CD4-positive, alpha-beta memory T cell (primary cell): ENCODE data around the gene INPP4B. TPM values are rescaled to one million over a fixed set of nuclear protein-coding genes. Genes with fewer than 3 reads are reported as not detected.

Source experiments
- CTCF ChIA-PET: fragments of 350-600 bp; sonication (Branson Sonifier 250); formaldehyde crosslinking; loops from one replicate; lab custom pipeline; 2021; ENCODE audit warnings: inconsistent platforms; ENCODE audit not compliant: partially characterized antibody; lab: Charles Lee
- POLR2A ChIA-PET: fragments of 350-600 bp; sonication (Branson Sonifier 250); formaldehyde crosslinking; loops from one replicate; lab custom pipeline; 2021; ENCODE audit not compliant: partially characterized antibody; lab: Charles Lee
- DNase-seq, 5 donors: peaks; one replicate each; pipeline versions ENCODE4 v3.0.0 to v3.0.0-alpha.2; 2020 to 2022; ENCODE audit warnings: mixed read lengths in 1 of 5
- H3K27ac ChIP-seq: one replicate; pipeline ENCODE4 v1.7.0; 2013; ENCODE audit warnings: low read depth, low read length
- H3K27me3 ChIP-seq: 2 replicates; pipeline ENCODE4 v1.7.0; 2013; ENCODE audit warnings: mild to moderate bottlenecking, low read length, moderate library complexity; ENCODE audit not compliant: insufficient read depth
- H3K36me3 ChIP-seq: 2 replicates; pipeline ENCODE4 v1.7.0; 2013; ENCODE audit warnings: mild to moderate bottlenecking, low read length, moderate library complexity; ENCODE audit not compliant: insufficient read depth
- H3K4me1 ChIP-seq: 2 replicates; pipeline ENCODE4 v1.7.0; 2013; ENCODE audit warnings: mild to moderate bottlenecking, low read length, moderate library complexity; ENCODE audit not compliant: insufficient read depth
- H3K4me3 ChIP-seq, 2 donors: one replicate each; pipeline ENCODE4 v1.7.0; 2013; ENCODE audit warnings: low read length in 2 of 2, mild to moderate bottlenecking in 1 of 2
- H3K9me3 ChIP-seq, 2 donors: one replicate each; pipeline ENCODE4 v1.7.0; 2013; ENCODE audit warnings: low read length in 2 of 2, control low read depth in 1 of 2; ENCODE audit not compliant: control insufficient read depth in 1 of 2
- H3K27ac Mint-ChIP-seq, 7 donors: one replicate each; pipeline ENCODE4 v1.8.0; 2020 to 2021; ENCODE audit warnings: mixed read lengths in 7 of 7, mild to moderate bottlenecking in 6 of 7, inconsistent platforms in 3 of 7, moderate library complexity in 3 of 7
- H3K27me3 Mint-ChIP-seq, 2 donors: one replicate each; pipeline ENCODE4 v1.8.0; 2020 to 2021; ENCODE audit warnings: mixed read lengths in 2 of 2
- H3K36me3 Mint-ChIP-seq, 2 donors: one replicate each; pipeline ENCODE4 v1.8.0; 2020 to 2021; ENCODE audit warnings: mixed read lengths in 2 of 2, inconsistent platforms in 1 of 2, mild to moderate bottlenecking in 1 of 2
- H3K4me1 Mint-ChIP-seq, 4 donors: one replicate each; pipeline ENCODE4 v1.8.0; 2020 to 2021; ENCODE audit warnings: mixed read lengths in 4 of 4, mild to moderate bottlenecking in 1 of 4
- H3K4me3 Mint-ChIP-seq, 8 donors: one replicate each; pipeline ENCODE4 v1.8.0; 2020 to 2021; ENCODE audit warnings: mixed read lengths in 8 of 8, mild to moderate bottlenecking in 7 of 8, moderate library complexity in 6 of 8, inconsistent platforms in 3 of 8
- H3K9me3 Mint-ChIP-seq, 8 donors: one replicate each; pipeline ENCODE4 v1.8.0; 2020 to 2021; ENCODE audit warnings: mixed read lengths in 8 of 8, mild to moderate bottlenecking in 5 of 8, inconsistent platforms in 3 of 8, moderate library complexity in 1 of 8
- intact Hi-C: fragments of 100-400 bp; cut with micrococcal nuclease; formaldehyde crosslinking; loops from one replicate; pipeline ENCODE4 v1.15.1; 2023
- polyA plus RNA-seq, 2 donors: library from polyadenylated mRNA; unstranded; fragments of 300-500 nt; fragmentation: Illumina TruSeq; gene quantifications; one replicate each; pipeline ENCODE4 v1.2.3, GENCODE V29; 2021
- total RNA-seq, 2 experiments: library from RNA; stranded (reverse); gene quantifications; one replicate each; pipeline ENCODE4 v1.2.3, GENCODE V29; 2021

The INPP4B gene
- total and polyA plus RNA-seq, 4 experiments from 2014 or later, result 76.7 to 112 (median 80.8) TPM

DNA sequence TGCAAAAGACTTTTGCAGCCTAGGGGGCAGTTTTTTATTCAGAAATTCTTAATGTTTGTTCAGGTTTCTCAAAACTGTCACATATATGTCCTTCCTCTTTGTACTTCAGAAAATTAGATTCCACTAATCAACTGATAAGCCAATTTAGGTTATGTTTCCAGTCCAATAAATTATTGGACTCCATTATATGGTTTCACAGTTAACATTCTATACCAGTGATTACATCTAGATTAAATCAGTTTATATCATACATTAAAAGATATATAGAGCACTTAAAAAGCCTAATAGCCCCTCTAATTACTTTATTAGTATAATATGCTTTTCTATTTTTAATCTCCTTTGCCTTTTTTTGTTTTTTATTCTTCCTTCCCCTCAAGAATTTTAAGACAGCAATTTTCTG lies 434.1 kb downstream of the INPP4B start:
- no peaks in the 10 kb centered on the region for H3K36me3 ChIP-seq
- H3K27me3 ChIP-seq, result no peaks in the 10 kb centered on the region
- intact Hi-C loops, result no loop called here
- no peak for DNase-seq
- CTCF ChIA-PET, result no interaction called here
- no peak overlapping the region for H3K4me3 ChIP-seq
- no peaks in the 10 kb centered on the region for H3K9me3 Mint-ChIP-seq
- no peak overlapping the region for H3K4me3 Mint-ChIP-seq
- H3K27ac ChIP-seq, result no peak overlapping the region
- no peaks in the 10 kb centered on the region for H3K36me3 Mint-ChIP-seq
- H3K4me1 Mint-ChIP-seq, result peaks cover 39 to 71% (median 48%) of the 10 kb centered on the region in 4 donors
- H3K9me3 ChIP-seq, result no peaks in the 10 kb centered on the region
- no peaks in the 10 kb centered on the region for H3K27me3 Mint-ChIP-seq
- H3K4me1 ChIP-seq, result peaks cover 60% of the 10 kb centered on the region
- POLR2A ChIA-PET, result interaction anchor here (1.4 kb wide), 1 partner anchor 45 kb away, joined by 3 read pairs; no protein-coding TSS in a partner anchor
- no peak overlapping the region for H3K27ac Mint-ChIP-seq

- no peaks in the 10 kb centered on the region for H3K27me3 ChIP-seq
- DNase-seq, result no peak
- H3K4me3 ChIP-seq, result no peak overlapping the region
- no peaks in the 10 kb centered on the region for H3K9me3 ChIP-seq
- Mint-ChIP-seq H3K27ac (peak overlapping the region in 4 of 7 donors; percentile 9 to 98 (median 70)), H3K27me3 (no peaks in the 10 kb centered on the region), H3K4me1 (peaks cover 29 to 65% (median 51%) of the 10 kb centered on the region in 4 donors), H3K4me3 (peak overlapping the region in 1 of 8 donors; percentile 21), H3K9me3 (no peaks in the 10 kb centered on the region), H3K36me3 (peaks cover under 1 to 6% of the 10 kb centered on the region in 2 donors)
- H3K36me3 ChIP-seq, result no peaks in the 10 kb centered on the region
- ChIA-PET CTCF (interaction anchor here (1.1 to 6.1 kb wide), 6 partner anchors 9 to 295 kb away, joined by 3 to 96 read pairs (median 14); no protein-coding TSS in a partner anchor), POLR2A (interaction anchor here (0.5 to 10.7 kb wide), 11 partner anchors 9 to 1101 kb away, joined by 3 to 122 read pairs (median 37); no protein-coding TSS in a partner anchor)
- intact Hi-C loops, result loop anchor here (5.0 kb wide), 2 partner anchors 294 to 314 kb away; no protein-coding TSS in a partner anchor
- H3K27ac ChIP-seq, result peak overlapping the region; percentile 72
- peaks cover 48% of the 10 kb centered on the region for H3K4me1 ChIP-seq
Observed at GRCh38 chr4:142408003-142408441, 438.1 kb downstream of the INPP4B start.

- H3K9me3 ChIP-seq, result no peaks in the 10 kb centered on the region
- H3K4me3 ChIP-seq, result peak overlapping the region in 1 of 2 donors; percentile 69
- Mint-ChIP-seq H3K36me3 (peaks cover 4 to 11% of the 10 kb centered on the region in 2 donors), H3K4me1 (peaks cover 28 to 66% (median 48%) of the 10 kb centered on the region in 4 donors), H3K27ac (peak overlapping the region; percentile 93 to 98 (median 95)), H3K4me3 (peak overlapping the region; percentile 83 to 100 (median 98)), H3K9me3 (no peaks in the 10 kb centered on the region), H3K27me3 (no peaks in the 10 kb centered on the region)
- CTCF ChIA-PET, result interaction anchor here (0.6 to 6.1 kb wide), 19 partner anchors 10 to 313 kb away, joined by 3 to 96 read pairs (median 6); no protein-coding TSS in a partner anchor
- DNase-seq, result no peak
- H3K27me3 ChIP-seq, result no peaks in the 10 kb centered on the region
- POLR2A ChIA-PET, result interaction anchor here (0.5 to 10.7 kb wide), 21 partner anchors 8 to 1101 kb away, joined by 3 to 122 read pairs (median 16); no protein-coding TSS in a partner anchor
- H3K36me3 ChIP-seq, result no peaks in the 10 kb centered on the region
- H3K4me1 ChIP-seq, result peaks cover 44% of the 10 kb centered on the region
- peak overlapping the region; percentile 72 for H3K27ac ChIP-seq
- intact Hi-C loops, result loop anchor here (5.0 kb wide), 2 partner anchors 295 to 315 kb away; no protein-coding TSS in a partner anchor
Observed at GRCh38 chr4:142407596-142407995, 438.5 kb downstream of the INPP4B start.

GRCh38 chr4:142406917-142407501 lies 439.1 kb downstream of the INPP4B start:
- H3K27ac Mint-ChIP-seq, result peak overlapping the region; percentile 93 to 98 (median 95)
- Histone ChIP-seq H3K4me3 (peak overlapping the region; percentile 43 to 69), H3K27me3 (no peaks in the 10 kb centered on the region), H3K4me1 (peaks cover 43% of the 10 kb centered on the region), H3K36me3 (no peaks in the 10 kb centered on the region), H3K9me3 (no peaks in the 10 kb centered on the region), H3K27ac (peak overlapping the region; percentile 72)
- POLR2A ChIA-PET, result interaction anchor here (0.7 to 10.7 kb wide), 29 partner anchors 7 to 313 kb away, joined by 3 to 122 read pairs (median 7); no protein-coding TSS in a partner anchor
- DNase-seq, result peak in 4 of 5 donors; percentile 50 to 65 (median 60)
- peak overlapping the region; percentile 83 to 100 (median 98) for H3K4me3 Mint-ChIP-seq
- CTCF ChIA-PET, result interaction anchor here (0.6 to 6.1 kb wide), 26 partner anchors 10 to 313 kb away, joined by 3 to 96 read pairs (median 4); no protein-coding TSS in a partner anchor
- peaks cover 10 to 16% of the 10 kb centered on the region in 2 donors for H3K36me3 Mint-ChIP-seq
- no peaks in the 10 kb centered on the region for H3K9me3 Mint-ChIP-seq
- peaks cover 25 to 67% (median 43%) of the 10 kb centered on the region in 4 donors for H3K4me1 Mint-ChIP-seq
- no peaks in the 10 kb centered on the region for H3K27me3 Mint-ChIP-seq
- intact Hi-C loops, result loop anchor here (5.0 kb wide), 2 partner anchors 295 to 315 kb away; no protein-coding TSS in a partner anchor

GRCh38 chr4:142406499-142406835 lies 439.6 kb downstream of the INPP4B start:
- no peaks in the 10 kb centered on the region for H3K9me3 ChIP-seq
- Mint-ChIP-seq H3K36me3 (peaks cover 15 to 21% of the 10 kb centered on the region in 2 donors), H3K27me3 (no peaks in the 10 kb centered on the region), H3K27ac (peak overlapping the region; percentile 93 to 98 (median 95)), H3K4me1 (peaks cover 25 to 71% (median 42%) of the 10 kb centered on the region in 4 donors), H3K4me3 (peak overlapping the region; percentile 95 to 100 (median 98)), H3K9me3 (no peaks in the 10 kb centered on the region)
- peak overlapping the region; percentile 72 for H3K27ac ChIP-seq
- H3K27me3 ChIP-seq, result no peaks in the 10 kb centered on the region
- no peak for DNase-seq
- ChIA-PET CTCF (interaction anchor here (0.8 to 6.1 kb wide), 25 partner anchors 9 to 314 kb away, joined by 3 to 96 read pairs (median 5); no protein-coding TSS in a partner anchor), POLR2A (interaction anchor here (1.0 to 10.7 kb wide), 30 partner anchors 7 to 313 kb away, joined by 3 to 122 read pairs (median 8); no protein-coding TSS in a partner anchor)
- H3K4me1 ChIP-seq, result peaks cover 43% of the 10 kb centered on the region
- intact Hi-C loops, result loop anchor here (5.0 kb wide), 2 partner anchors 296 to 316 kb away; no protein-coding TSS in a partner anchor
- no peaks in the 10 kb centered on the region for H3K36me3 ChIP-seq
- H3K4me3 ChIP-seq, result peak overlapping the region; percentile 43 to 69

GRCh38 chr4:142405695-142406498 lies 440.2 kb downstream of the INPP4B start:
- H3K27ac Mint-ChIP-seq, result peak overlapping the region; percentile 91 to 98 (median 95)
- Histone ChIP-seq H3K4me3 (peak overlapping the region; percentile 43 to 69), H3K9me3 (no peaks in the 10 kb centered on the region), H3K4me1 (peaks cover 39% of the 10 kb centered on the region), H3K27me3 (no peaks in the 10 kb centered on the region), H3K36me3 (no peaks in the 10 kb centered on the region), H3K27ac (peak overlapping the region; percentile 72)
- intact Hi-C loops, result loop anchor here (1.0 to 5.0 kb wide), 6 partner anchors 9 to 316 kb away; no protein-coding TSS in a partner anchor
- peak overlapping the region; percentile 95 to 100 (median 98) for H3K4me3 Mint-ChIP-seq
- DNase-seq, result no peak
- ChIA-PET POLR2A (interaction anchor here (0.7 to 10.7 kb wide), 39 partner anchors 7 to 314 kb away, joined by 3 to 122 read pairs (median 6); no protein-coding TSS in a partner anchor), CTCF (interaction anchor here (0.6 to 6.1 kb wide), 21 partner anchors 9 to 314 kb away, joined by 3 to 96 read pairs (median 5); no protein-coding TSS in a partner anchor)
- H3K27me3 Mint-ChIP-seq, result no peaks in the 10 kb centered on the region
- H3K9me3 Mint-ChIP-seq, result no peaks in the 10 kb centered on the region
- peaks cover 19 to 24% of the 10 kb centered on the region in 2 donors for H3K36me3 Mint-ChIP-seq
- peaks cover 25 to 69% (median 39%) of the 10 kb centered on the region in 4 donors for H3K4me1 Mint-ChIP-seq
